Progenitor cell of endocrine pancreas (in vitro differentiated cells): ENCODE data around the gene STXBP6. TPM values are rescaled to one million over a fixed set of nuclear protein-coding genes. Genes with fewer than 3 reads are reported as not detected.

Experiments
- DNase-seq: peaks from one replicate; pipeline ENCODE4 v3.0.0; 2021; ENCODE audit warnings: low spot score; ENCODE audit not compliant: unreplicated experiment
- H3K27ac Mint-ChIP-seq: 2 replicates; pipeline ENCODE4 v1.8.0; 2021; ENCODE audit warnings: mild to moderate bottlenecking, moderate library complexity, mixed read lengths
- H3K27me3 Mint-ChIP-seq: 2 replicates; pipeline ENCODE4 v1.8.0; 2021; ENCODE audit warnings: mixed read lengths
- H3K36me3 Mint-ChIP-seq: 2 replicates; pipeline ENCODE4 v1.8.0; 2022; ENCODE audit warnings: mixed read lengths; ENCODE audit not compliant: insufficient read depth
- H3K4me1 Mint-ChIP-seq: 2 replicates; pipeline ENCODE4 v1.8.0; 2021; ENCODE audit warnings: low read depth, mixed read lengths
- H3K4me3 Mint-ChIP-seq: 2 replicates; pipeline ENCODE4 v1.8.0; 2021; ENCODE audit warnings: low read depth, mild to moderate bottlenecking, moderate library complexity, mixed read lengths
- H3K9me3 Mint-ChIP-seq: 2 replicates; pipeline ENCODE4 v1.8.0; 2021; ENCODE audit warnings: low read depth, mixed read lengths
- CTCF ChIP-seq: fragments of 200-600 bp; sonication (generic); IDR thresholded peaks from one replicate; pipeline ENCODE4 v1.5.0; 2021; ENCODE audit warnings: antibody characterized with exemption, mild to moderate bottlenecking; ENCODE audit not compliant: unreplicated experiment
- total RNA-seq: library from RNA; stranded (reverse); gene quantifications from 2 replicates; pipeline ENCODE4 v1.2.1, GENCODE V29; 2021

Gene STXBP6
- total RNA-seq, 1 donor from 2014 or later: 11.9 TPM

DNA sequence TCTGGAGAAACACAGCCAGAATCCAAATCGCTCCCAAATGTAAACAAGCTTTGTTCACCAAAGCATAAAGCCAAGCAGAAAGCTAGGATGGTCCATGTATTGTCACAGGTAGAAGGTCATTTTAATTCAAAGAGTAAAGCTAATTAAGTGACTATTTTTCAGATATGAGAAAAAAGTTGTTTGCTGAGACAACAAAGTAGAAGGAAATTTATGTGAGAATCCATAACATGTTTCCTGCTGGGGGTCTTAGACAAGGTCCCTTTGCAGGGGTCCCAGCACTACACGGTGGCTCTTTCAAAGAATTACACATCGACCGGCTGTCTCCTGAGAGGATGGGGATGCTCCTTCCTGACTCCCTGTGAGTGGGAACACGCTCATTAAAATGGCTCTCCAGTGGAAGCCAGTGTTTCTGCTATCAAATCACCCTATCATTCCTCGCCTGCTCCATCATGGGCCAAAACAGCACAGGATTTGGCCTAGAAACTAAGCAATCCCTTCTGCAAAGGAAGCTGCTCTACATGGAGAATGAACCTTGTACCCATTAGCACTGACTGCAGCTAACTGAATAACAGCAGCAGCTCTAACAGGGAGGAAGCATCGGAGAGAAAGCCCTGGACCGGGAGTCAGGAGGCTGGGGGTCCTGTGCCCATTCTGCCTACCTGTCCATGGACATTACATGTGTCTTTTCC, 175.3 kb downstream of the STXBP6 start:
- H3K9me3 Mint-ChIP-seq: no peaks in the 10 kb centered on the region
- H3K36me3 Mint-ChIP-seq: no peaks in the 10 kb centered on the region
- H3K27ac Mint-ChIP-seq: no peak overlapping the region
- TF ChIP-seq CTCF: no peak
- H3K4me1 Mint-ChIP-seq: peaks cover 23% of the 10 kb centered on the region
- no peak for DNase-seq
- H3K27me3 Mint-ChIP-seq: no peaks in the 10 kb centered on the region
- H3K4me3 Mint-ChIP-seq: no peak overlapping the region

DNA sequence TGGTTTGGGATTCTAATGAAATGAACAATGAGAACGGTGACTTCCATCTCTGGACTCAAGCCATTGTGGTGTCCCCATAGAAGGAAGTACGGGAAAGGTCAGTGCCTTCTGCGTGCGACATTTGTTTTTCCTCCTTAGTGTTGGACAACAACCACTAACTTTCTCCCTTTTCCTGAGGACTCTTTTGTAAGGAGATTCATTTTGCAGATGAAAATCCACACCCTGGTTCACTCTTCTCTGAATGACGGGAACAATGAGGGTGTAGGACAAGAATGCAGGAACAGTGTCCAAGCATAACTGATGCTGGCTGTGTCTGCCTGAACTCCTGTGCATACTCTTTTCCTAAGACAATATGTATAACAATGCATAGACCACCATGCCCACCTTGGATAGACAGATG, 176.4 kb downstream of the STXBP6 start:
- Mint-ChIP-seq H3K27ac (no peak overlapping the region), H3K36me3 (no peaks in the 10 kb centered on the region), H3K9me3 (no peaks in the 10 kb centered on the region), H3K27me3 (no peaks in the 10 kb centered on the region), H3K4me3 (no peak overlapping the region), H3K4me1 (peaks cover 18% of the 10 kb centered on the region)
- no peak for TF ChIP-seq CTCF
- DNase-seq: no peak

- H3K27me3 Mint-ChIP-seq: no peaks in the 10 kb centered on the region
- no peaks in the 10 kb centered on the region for H3K36me3 Mint-ChIP-seq
- no peak for TF ChIP-seq CTCF
- no peak overlapping the region for H3K4me3 Mint-ChIP-seq
- peaks cover 13% of the 10 kb centered on the region for H3K4me1 Mint-ChIP-seq
- DNase-seq: no peak
- no peak overlapping the region for H3K27ac Mint-ChIP-seq
- no peaks in the 10 kb centered on the region for H3K9me3 Mint-ChIP-seq
These were observed 178.8 kb downstream of the STXBP6 start for GRCh38 chr14:24870949-24871701.

DNA sequence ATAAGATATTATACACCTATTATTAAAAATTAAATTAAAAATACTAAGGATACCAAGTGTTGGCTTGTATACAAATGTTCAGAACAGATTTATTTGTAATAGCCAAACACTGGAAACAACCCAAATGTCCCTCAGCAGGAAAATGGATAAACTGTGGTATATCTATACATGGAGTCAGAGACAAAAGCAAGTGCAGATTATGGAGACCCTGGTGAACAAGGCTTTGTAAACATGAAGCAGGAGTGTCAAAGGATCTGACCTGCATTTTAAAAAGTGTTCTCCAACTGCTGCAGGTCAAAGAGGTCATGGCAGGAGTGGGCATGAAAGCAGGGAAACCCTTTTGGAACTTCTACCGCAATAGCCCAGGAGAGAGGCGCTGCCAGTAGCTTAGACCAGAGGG, 181.6 kb downstream of the STXBP6 start:
- no peak for TF ChIP-seq CTCF
- Mint-ChIP-seq H3K27me3 (no peaks in the 10 kb centered on the region), H3K4me1 (no peaks in the 10 kb centered on the region), H3K27ac (no peak overlapping the region), H3K9me3 (no peaks in the 10 kb centered on the region), H3K36me3 (no peaks in the 10 kb centered on the region), H3K4me3 (no peak overlapping the region)
- no peak for DNase-seq

GRCh38 chr14:24866067-24866639, 183.8 kb downstream of the STXBP6 start:
- Mint-ChIP-seq H3K27me3 (no peaks in the 10 kb centered on the region), H3K27ac (no peak overlapping the region), H3K4me1 (peaks cover 1% of the 10 kb centered on the region), H3K4me3 (no peak overlapping the region), H3K9me3 (no peaks in the 10 kb centered on the region), H3K36me3 (no peaks in the 10 kb centered on the region)
- DNase-seq: no peak
- no peak for TF ChIP-seq CTCF
